Stimulated activated naive B cell treated with anti-CD40 and anti-IgM and Interleukin-4, amounts not matched to agents 10 μg/mL and 1 μg/mL and 100 μg/mL, for 72 hours (primary cell): ENCODE measurements around the gene IGSF8.
"Not testable (repeated sequence)": the region's sequence is repeated elsewhere in the genome, so short reads cannot be mapped to it uniquely, and the experiment has no call there.

ENCODE experiments used
- ATAC-seq, 2 donors: fragments of 150-1000 bp; cut with Tn5 transposase; replicated peaks; 2 replicates each; pipeline ENCODE4 v1.10.0; 2021; ENCODE audit warnings: moderate library complexity in 1 of 2
- DNase-seq: peaks from one replicate; pipeline ENCODE4 v3.0.0; 2021
- H3K27ac Mint-ChIP-seq: one replicate; pipeline ENCODE4 v1.8.0; 2022; ENCODE audit warnings: mild to moderate bottlenecking, mixed read lengths
- H3K27me3 Mint-ChIP-seq, 2 donors: one replicate each; pipeline ENCODE4 v1.8.0; 2022; ENCODE audit warnings: mixed read lengths in 2 of 2
- H3K36me3 Mint-ChIP-seq, 2 donors: one replicate each; pipeline ENCODE4 v1.8.0; 2022; ENCODE audit warnings: mixed read lengths in 2 of 2, mild to moderate bottlenecking in 1 of 2
- H3K4me1 Mint-ChIP-seq, 2 donors: one replicate each; pipeline ENCODE4 v1.8.0; 2022; ENCODE audit warnings: mixed read lengths in 2 of 2, mild to moderate bottlenecking in 1 of 2
- H3K4me3 Mint-ChIP-seq, 2 donors: one replicate each; pipeline ENCODE4 v1.8.0; 2022; ENCODE audit warnings: mild to moderate bottlenecking in 2 of 2, mixed read lengths in 2 of 2, moderate library complexity in 1 of 2
- H3K9me3 Mint-ChIP-seq, 2 donors: one replicate each; pipeline ENCODE4 v1.8.0; 2022; ENCODE audit warnings: mixed read lengths in 2 of 2, mild to moderate bottlenecking in 1 of 2

The IGSF8 gene

DNA sequence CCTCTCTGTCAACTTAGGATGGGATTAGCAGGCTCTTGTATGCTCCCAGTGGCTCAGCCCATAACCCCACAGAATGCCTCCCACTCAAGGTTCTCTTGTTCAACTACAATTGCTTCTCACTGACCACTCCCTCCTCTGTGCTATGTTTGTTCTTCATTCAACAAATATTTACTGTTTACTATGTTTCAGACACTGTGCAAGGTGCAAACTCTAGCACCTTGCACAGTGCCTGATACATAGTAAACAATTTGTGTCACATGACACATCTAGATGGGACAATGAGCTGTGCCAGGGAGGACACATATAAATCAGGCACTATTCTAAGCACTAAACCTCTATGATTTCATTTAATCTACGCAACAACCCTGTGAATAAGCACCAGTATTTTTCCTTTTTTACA, 32.5 kb upstream of the IGSF8 start:
- Mint-ChIP-seq H3K36me3 (no peaks in the 10 kb centered on the region), H3K27me3 (peaks cover 39 to 59% of the 10 kb centered on the region in 2 donors), H3K4me1 (no peaks in the 10 kb centered on the region), H3K27ac (no peak overlapping the region), H3K4me3 (no peak overlapping the region), H3K9me3 (no peaks in the 10 kb centered on the region)
- no peak for DNase-seq
- no peak for ATAC-seq

GRCh38 chr1:160130486-160130885, 32.1 kb upstream of the IGSF8 start:
- ATAC-seq (no peak), DNase-seq (no peak)
- Mint-ChIP-seq H3K27me3 (peaks cover 39 to 55% of the 10 kb centered on the region in 2 donors), H3K4me3 (no peak overlapping the region), H3K4me1 (no peaks in the 10 kb centered on the region), H3K9me3 (no peaks in the 10 kb centered on the region), H3K36me3 (no peaks in the 10 kb centered on the region), H3K27ac (no peak overlapping the region)

DNA sequence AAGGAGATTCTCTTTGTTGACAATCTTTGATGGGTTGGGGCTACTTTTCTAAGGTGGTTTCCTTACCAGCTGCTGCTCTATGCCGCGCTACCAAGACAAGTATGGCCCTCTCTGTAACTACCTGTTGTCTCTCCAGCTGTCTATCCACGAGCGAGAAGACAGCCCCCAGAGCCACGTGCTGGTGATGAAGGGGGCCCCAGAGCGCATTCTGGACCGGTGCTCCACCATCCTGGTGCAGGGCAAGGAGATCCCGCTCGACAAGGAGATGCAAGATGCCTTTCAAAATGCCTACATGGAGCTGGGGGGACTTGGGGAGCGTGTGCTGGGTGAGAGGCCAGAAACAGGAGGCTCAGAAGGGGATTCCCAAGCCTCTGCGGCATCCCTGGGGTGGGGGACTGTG, 31.5 kb upstream of the IGSF8 start:
- ATAC-seq (no peak), DNase-seq (no peak)
- Mint-ChIP-seq H3K27me3 (peaks cover 36 to 53% of the 10 kb centered on the region in 2 donors), H3K4me3 (no peak overlapping the region), H3K9me3 (no peaks in the 10 kb centered on the region), H3K27ac (no peak overlapping the region), H3K36me3 (no peaks in the 10 kb centered on the region), H3K4me1 (no peaks in the 10 kb centered on the region)

DNA sequence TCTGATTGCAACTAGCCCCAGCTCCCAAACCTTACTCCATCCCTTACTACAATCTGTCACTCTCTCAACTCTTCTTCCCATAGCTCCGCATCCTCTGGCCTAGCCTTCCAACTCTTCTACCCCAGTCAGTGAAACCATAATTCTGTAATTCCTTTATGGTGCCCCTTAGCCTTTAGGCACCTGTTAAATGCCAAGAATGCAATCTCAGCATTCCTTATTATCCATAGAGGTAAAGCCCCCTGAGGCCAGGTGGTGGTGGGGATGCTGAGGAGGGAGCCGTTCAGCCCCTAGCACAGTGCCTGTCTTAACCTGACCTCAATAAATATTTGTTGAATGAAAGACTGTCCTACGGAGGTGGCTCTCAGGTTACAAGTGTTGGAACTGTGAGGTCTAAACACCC, 31.1 kb upstream of the IGSF8 start:
- H3K4me1 Mint-ChIP-seq, result no peaks in the 10 kb centered on the region
- H3K27me3 Mint-ChIP-seq, result peaks cover 33 to 49% of the 10 kb centered on the region in 2 donors
- H3K4me3 Mint-ChIP-seq, result no peak overlapping the region
- no peaks in the 10 kb centered on the region for H3K9me3 Mint-ChIP-seq
- no peak overlapping the region for H3K27ac Mint-ChIP-seq
- H3K36me3 Mint-ChIP-seq, result no peaks in the 10 kb centered on the region
- no peak for DNase-seq
- ATAC-seq, result no peak

DNA sequence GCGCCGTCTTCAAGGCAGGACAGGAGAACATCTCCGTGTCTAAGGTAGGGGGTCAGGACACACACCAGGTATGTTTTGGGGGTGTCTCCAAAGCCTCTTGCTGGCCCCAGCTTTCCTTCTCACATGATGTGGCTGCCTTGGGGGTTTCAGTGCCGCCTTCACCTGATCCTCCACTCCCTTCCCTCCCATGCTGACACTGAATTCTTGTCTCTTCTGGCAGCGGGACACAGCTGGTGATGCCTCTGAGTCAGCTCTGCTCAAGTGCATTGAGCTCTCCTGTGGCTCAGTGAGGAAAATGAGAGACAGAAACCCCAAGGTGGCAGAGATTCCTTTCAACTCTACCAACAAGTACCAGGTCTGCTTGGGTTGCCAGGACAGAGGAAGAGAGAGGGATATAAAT, 30.6 kb upstream of the IGSF8 start:
- Mint-ChIP-seq H3K27me3 (peaks cover 30 to 43% of the 10 kb centered on the region in 2 donors), H3K36me3 (no peaks in the 10 kb centered on the region), H3K4me1 (no peaks in the 10 kb centered on the region), H3K9me3 (no peaks in the 10 kb centered on the region), H3K4me3 (no peak overlapping the region), H3K27ac (no peak overlapping the region)
- ATAC-seq, result no peak
- DNase-seq, result no peak

DNA sequence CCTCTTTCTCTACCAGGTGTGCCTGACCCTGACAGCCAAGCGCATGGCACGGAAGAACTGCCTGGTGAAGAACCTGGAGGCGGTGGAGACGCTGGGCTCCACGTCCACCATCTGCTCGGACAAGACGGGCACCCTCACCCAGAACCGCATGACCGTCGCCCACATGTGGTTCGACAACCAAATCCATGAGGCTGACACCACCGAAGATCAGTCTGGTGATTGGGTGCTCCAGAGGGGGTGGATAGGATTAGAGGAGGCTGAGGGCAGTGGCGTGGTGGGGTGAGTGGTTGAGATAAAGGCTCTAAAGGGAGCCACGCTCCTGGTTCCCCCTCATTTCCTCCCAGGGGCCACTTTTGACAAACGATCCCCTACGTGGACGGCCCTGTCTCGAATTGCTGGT, 30.2 kb upstream of the IGSF8 start:
- Mint-ChIP-seq H3K4me3 (no peak overlapping the region), H3K9me3 (no peaks in the 10 kb centered on the region), H3K4me1 (no peaks in the 10 kb centered on the region), H3K27me3 (peaks cover 26 to 39% of the 10 kb centered on the region in 2 donors), H3K36me3 (no peaks in the 10 kb centered on the region), H3K27ac (no peak overlapping the region)
- no peak for ATAC-seq
- DNase-seq, result no peak

GRCh38 chr1:160127865-160128523, 29.6 kb upstream of the IGSF8 start:
- no peak overlapping the region for H3K27ac Mint-ChIP-seq
- H3K4me1 Mint-ChIP-seq, result no peaks in the 10 kb centered on the region
- H3K36me3 Mint-ChIP-seq, result no peaks in the 10 kb centered on the region
- peaks cover 30 to 36% of the 10 kb centered on the region in 2 donors for H3K27me3 Mint-ChIP-seq
- DNase-seq, result no peak
- no peaks in the 10 kb centered on the region for H3K9me3 Mint-ChIP-seq
- no peak for ATAC-seq
- H3K4me3 Mint-ChIP-seq, result no peak overlapping the region

DNA sequence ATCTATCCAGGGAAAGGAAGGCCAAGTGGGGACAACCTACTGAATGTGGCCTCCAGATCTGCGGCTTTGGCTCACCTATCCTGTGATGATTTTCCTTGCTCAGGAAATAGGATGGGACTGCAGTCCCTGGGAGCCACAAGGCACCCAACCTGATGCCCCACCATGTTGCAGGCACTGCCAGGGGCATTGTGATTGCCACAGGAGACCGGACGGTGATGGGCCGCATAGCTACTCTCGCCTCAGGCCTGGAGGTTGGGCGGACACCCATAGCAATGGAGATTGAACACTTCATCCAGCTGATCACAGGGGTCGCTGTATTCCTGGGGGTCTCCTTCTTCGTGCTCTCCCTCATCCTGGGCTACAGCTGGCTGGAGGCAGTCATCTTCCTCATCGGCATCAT, 29.0 kb upstream of the IGSF8 start:
- no peak overlapping the region for H3K27ac Mint-ChIP-seq
- no peaks in the 10 kb centered on the region for H3K4me1 Mint-ChIP-seq
- no peak for DNase-seq
- H3K4me3 Mint-ChIP-seq, result no peak overlapping the region
- no peak for ATAC-seq
- no peaks in the 10 kb centered on the region for H3K36me3 Mint-ChIP-seq
- no peaks in the 10 kb centered on the region for H3K9me3 Mint-ChIP-seq
- H3K27me3 Mint-ChIP-seq, result peaks cover 27 to 29% of the 10 kb centered on the region in 2 donors

- not testable (repeated sequence) for ATAC-seq, H3K27ac Mint-ChIP-seq, H3K4me3 Mint-ChIP-seq, DNase-seq, H3K9me3 Mint-ChIP-seq, H3K4me1 Mint-ChIP-seq, H3K36me3 Mint-ChIP-seq
- H3K27me3 Mint-ChIP-seq, result peaks cover 20 to 21% of the 10 kb centered on the region in 2 donors
Observed at GRCh38 chr1:160126342-160126741, 27.9 kb upstream of the IGSF8 start.

DNA sequence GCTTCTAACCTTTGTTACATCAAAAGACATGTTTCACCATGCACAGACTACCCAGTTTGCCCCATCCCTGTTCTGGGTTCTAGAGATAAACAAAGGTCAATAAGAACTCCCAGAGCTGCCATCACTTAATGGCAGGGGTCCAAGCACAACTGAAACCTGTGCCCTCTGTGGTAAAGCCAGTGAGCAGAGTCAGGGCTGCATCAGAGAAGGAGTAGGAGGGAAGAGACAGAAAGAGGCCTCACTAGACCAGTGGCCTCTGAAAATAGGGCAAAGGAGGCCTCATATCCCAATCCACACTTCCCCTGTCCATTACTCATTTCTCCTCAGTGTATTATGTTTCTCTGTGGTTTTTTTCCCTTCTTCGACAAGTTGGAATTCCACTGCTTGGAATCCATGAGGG, 27.3 kb upstream of the IGSF8 start:
- Mint-ChIP-seq H3K4me1 (no peaks in the 10 kb centered on the region), H3K27me3 (peaks cover 17 to 19% of the 10 kb centered on the region in 2 donors), H3K4me3 (no peak overlapping the region), H3K9me3 (no peaks in the 10 kb centered on the region), H3K27ac (no peak overlapping the region), H3K36me3 (no peaks in the 10 kb centered on the region)
- ATAC-seq, result no peak
- no peak for DNase-seq

GRCh38 chr1:160124705-160125478, 26.5 kb upstream of the IGSF8 start:
- H3K36me3 Mint-ChIP-seq, result no peaks in the 10 kb centered on the region
- no peaks in the 10 kb centered on the region for H3K9me3 Mint-ChIP-seq
- H3K4me3 Mint-ChIP-seq, result no peak overlapping the region
- ATAC-seq (no peak), DNase-seq (no peak)
- no peak overlapping the region for H3K27ac Mint-ChIP-seq
- H3K27me3 Mint-ChIP-seq, result peaks cover 14 to 15% of the 10 kb centered on the region in 2 donors
- H3K4me1 Mint-ChIP-seq, result no peaks in the 10 kb centered on the region

- Mint-ChIP-seq H3K36me3 (no peaks in the 10 kb centered on the region), H3K4me3 (no peak overlapping the region), H3K27me3 (peaks cover 6 to 9% of the 10 kb centered on the region in 2 donors), H3K4me1 (no peaks in the 10 kb centered on the region), H3K27ac (no peak overlapping the region), H3K9me3 (no peaks in the 10 kb centered on the region)
- ATAC-seq, result no peak
- DNase-seq, result no peak
Observed at GRCh38 chr1:160123726-160124125, 25.3 kb upstream of the IGSF8 start.

- Mint-ChIP-seq H3K9me3 (no peaks in the 10 kb centered on the region), H3K4me3 (no peak overlapping the region), H3K4me1 (no peaks in the 10 kb centered on the region), H3K36me3 (no peaks in the 10 kb centered on the region), H3K27me3 (peaks cover 11 to 15% of the 10 kb centered on the region in 2 donors), H3K27ac (no peak overlapping the region)
- DNase-seq (no peak), ATAC-seq (no peak)
Observed at GRCh38 chr1:160122978-160123495, 24.6 kb upstream of the IGSF8 start.

DNA sequence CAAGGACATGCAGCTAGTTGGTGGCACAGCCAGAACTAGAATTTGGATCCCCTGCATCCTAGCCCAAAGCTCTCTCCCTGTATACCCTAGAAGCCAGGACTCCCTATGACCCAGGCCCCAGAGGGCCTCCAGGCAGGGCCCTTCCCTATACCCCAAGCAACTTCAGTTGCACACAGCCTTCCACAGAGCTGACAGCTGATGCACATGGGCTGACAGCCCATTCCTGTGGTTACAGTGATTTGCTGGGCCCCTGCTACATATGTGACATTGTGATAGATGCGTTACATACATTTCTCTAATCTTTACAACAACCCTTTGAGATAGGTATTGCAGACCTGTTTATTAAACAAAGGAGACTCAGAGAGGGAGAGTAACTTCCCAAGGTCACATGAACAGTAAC, 23.0 kb upstream of the IGSF8 start:
- Mint-ChIP-seq H3K36me3 (no peaks in the 10 kb centered on the region), H3K4me3 (no peak overlapping the region), H3K9me3 (no peaks in the 10 kb centered on the region), H3K27ac (no peak overlapping the region), H3K27me3 (peaks cover 18 to 21% of the 10 kb centered on the region in 2 donors), H3K4me1 (no peaks in the 10 kb centered on the region)
- DNase-seq, result no peak
- ATAC-seq, result no peak

GRCh38 chr1:160120797-160121196, 22.4 kb upstream of the IGSF8 start:
- H3K27ac Mint-ChIP-seq, result no peak overlapping the region
- DNase-seq, result no peak
- peaks cover 24 to 27% of the 10 kb centered on the region in 2 donors for H3K27me3 Mint-ChIP-seq
- no peaks in the 10 kb centered on the region for H3K36me3 Mint-ChIP-seq
- H3K4me3 Mint-ChIP-seq, result no peak overlapping the region
- no peak for ATAC-seq
- no peaks in the 10 kb centered on the region for H3K4me1 Mint-ChIP-seq
- H3K9me3 Mint-ChIP-seq, result no peaks in the 10 kb centered on the region
